GM23338 (cell line): Measurements from ENCODE around the gene SREBF2. TPM values are rescaled to one million over a fixed set of nuclear protein-coding genes. Genes with fewer than 3 reads are reported as not detected.

Experiments used
- ATAC-seq: fragments of 200-7000 bp; cut with Tn5 transposase; 3 replicates; pipeline ENCODE4 v1.9.1; 2020
- DNase-seq: peaks from one replicate; pipeline ENCODE4 v3.0.0-alpha.2; 2015; ENCODE audit warnings: low spot score
- H2AFZ ChIP-seq: fragments of 200-600 bp; sonication (generic); 2 replicates; pipeline ENCODE4 v1.8.0; 2016; ENCODE audit warnings: antibody characterized with exemption, mild to moderate bottlenecking, moderate library complexity
- H3F3A ChIP-seq: fragments of 200-600 bp; sonication (generic); replicated peaks from 2 replicates; pipeline ENCODE4 v1.8.0; 2017; ENCODE audit warnings: antibody characterized with exemption, mixed run types, low read depth
- H3K27ac ChIP-seq: fragments of 200-600 bp; sonication (generic); 2 replicates; pipeline ENCODE4 v1.6.1; 2016; ENCODE audit warnings: low read depth
- H3K27me3 ChIP-seq: fragments of 200-600 bp; sonication (generic); 2 replicates; pipeline ENCODE4 v1.8.0; 2016; ENCODE audit warnings: mild to moderate bottlenecking, mixed run types, moderate library complexity; ENCODE audit not compliant: insufficient read depth
- H3K36me3 ChIP-seq: fragments of 200-600 bp; sonication (generic); 2 replicates; pipeline ENCODE4 v1.8.0; 2016; ENCODE audit warnings: mild to moderate bottlenecking; ENCODE audit not compliant: insufficient read depth
- H3K4me1 ChIP-seq: fragments of 200-600 bp; sonication (generic); 2 replicates; pipeline ENCODE4 v1.8.0; 2016; ENCODE audit warnings: mild to moderate bottlenecking, moderate library complexity; ENCODE audit not compliant: insufficient read depth
- H3K4me2 ChIP-seq: fragments of 200-600 bp; sonication (generic); 2 replicates; pipeline ENCODE4 v1.7.1; 2017; ENCODE audit warnings: mixed run types
- H3K4me3 ChIP-seq: fragments of 200-600 bp; sonication (generic); 2 replicates; pipeline ENCODE4 v1.6.1; 2016; ENCODE audit warnings: mixed run types
- H3K79me2 ChIP-seq: fragments of 200-600 bp; sonication (generic); replicated peaks from 2 replicates; pipeline ENCODE4 v1.8.0; 2017; ENCODE audit warnings: mild to moderate bottlenecking; ENCODE audit not compliant: insufficient read depth
- H3K9me2 ChIP-seq: fragments of 200-600 bp; sonication (generic); 2 replicates; pipeline ENCODE4 v1.8.0; 2017; ENCODE audit not compliant: insufficient read depth
- H4K20me1 ChIP-seq: fragments of 200-600 bp; sonication (generic); replicated peaks from 2 replicates; pipeline ENCODE4 v1.8.0; 2017; ENCODE audit warnings: mild to moderate bottlenecking; ENCODE audit not compliant: insufficient read depth
- H3K27ac Mint-ChIP-seq: 2 replicates; pipeline ENCODE4 v1.8.0; 2020; ENCODE audit warnings: inconsistent platforms, mild to moderate bottlenecking, moderate library complexity, mixed read lengths
- H3K27me3 Mint-ChIP-seq: 3 replicates; pipeline ENCODE4 v1.8.0; 2022; ENCODE audit warnings: low read depth, mild to moderate bottlenecking, moderate library complexity, mixed read lengths, inconsistent platforms; ENCODE audit not compliant: insufficient read depth, poor library complexity
- H3K36me3 Mint-ChIP-seq: 3 replicates; pipeline ENCODE4 v1.8.0; 2021; ENCODE audit warnings: low read depth, mild to moderate bottlenecking, inconsistent platforms, moderate library complexity, mixed read lengths
- H3K4me1 Mint-ChIP-seq: 3 replicates; pipeline ENCODE4 v1.8.0; 2020; ENCODE audit warnings: mild to moderate bottlenecking, inconsistent platforms, mixed read lengths
- H3K4me3 Mint-ChIP-seq: 3 replicates; pipeline ENCODE4 v1.8.0; 2021; ENCODE audit warnings: moderate library complexity, mild to moderate bottlenecking, inconsistent platforms, mixed read lengths
- H3K9me3 Mint-ChIP-seq: 3 replicates; pipeline ENCODE4 v1.8.0; 2020; ENCODE audit warnings: moderate library complexity, mild to moderate bottlenecking, inconsistent platforms, mixed read lengths
- CREB1 ChIP-seq: fragments of 250-450 bp; sonication (Bioruptor Pico); IDR thresholded peaks from 2 replicates; pipeline ENCODE4 v1.5.0; 2020; ENCODE audit warnings: low read depth, mild to moderate bottlenecking, moderate library complexity
- CTCF ChIP-seq, 2 experiments: fragments of 200-600 bp in 1 of 2; sonication (generic) in 1 of 2; conservative IDR thresholded peaks; 2 replicates each; pipeline versions ENCODE4 v1.5.1 to v1.6.1; 2016 to 2017; ENCODE audit warnings: antibody characterized with exemption in 2 of 2, low read depth in 2 of 2, mild to moderate bottlenecking in 2 of 2, moderate library complexity in 1 of 2
- ETS1 ChIP-seq: IDR thresholded peaks from 2 replicates; pipeline ENCODE4 v1.6.1; 2016; ENCODE audit warnings: antibody characterized with exemption
- EZH2 ChIP-seq: fragments of 200-600 bp; sonication (generic); IDR thresholded peaks from one replicate; pipeline ENCODE4 v1.8.0; 2017; ENCODE audit warnings: antibody characterized with exemption, mild to moderate bottlenecking, low read depth; ENCODE audit not compliant: unreplicated experiment
- EZH2phosphoT487 ChIP-seq: fragments of 200-600 bp; sonication (generic); IDR thresholded peaks from one replicate; pipeline ENCODE4 v1.8.1; 2018; ENCODE audit warnings: antibody characterized with exemption; ENCODE audit not compliant: unreplicated experiment
- JUNB ChIP-seq: IDR thresholded peaks from one replicate; pipeline ENCODE4 v1.6.1; 2016; ENCODE audit warnings: antibody characterized with exemption; ENCODE audit not compliant: unreplicated experiment
- NANOG ChIP-seq: IDR thresholded peaks from 2 replicates; pipeline ENCODE4 v1.6.1; 2016; ENCODE audit warnings: antibody characterized with exemption, borderline replicate concordance
- POLR2AphosphoS5 ChIP-seq: IDR thresholded peaks from 2 replicates; pipeline ENCODE4 v1.6.1; 2016; ENCODE audit warnings: antibody characterized with exemption, low read depth
- REST ChIP-seq: IDR thresholded peaks from one replicate; pipeline ENCODE4 v1.6.1; 2018; ENCODE audit warnings: antibody characterized with exemption; ENCODE audit not compliant: unreplicated experiment
- STAT1 ChIP-seq: IDR thresholded peaks from one replicate; pipeline ENCODE4 v1.6.1; 2016; ENCODE audit warnings: antibody characterized with exemption; ENCODE audit not compliant: unreplicated experiment
- ZNF114 ChIP-seq: fragments of 250-450 bp; sonication (Bioruptor Pico); IDR thresholded peaks from 2 replicates; pipeline ENCODE4 v1.5.0; 2020; ENCODE audit warnings: mild to moderate bottlenecking, moderate library complexity
- ZNF331 ChIP-seq: fragments of 250-450 bp; sonication (Bioruptor Pico); IDR thresholded peaks from 2 replicates; pipeline ENCODE4 v1.5.0; 2020; ENCODE audit warnings: low read depth, mild to moderate bottlenecking, moderate library complexity
- ZNF462 ChIP-seq: fragments of 250-450 bp; sonication (Bioruptor Pico); IDR thresholded peaks from 2 replicates; pipeline ENCODE4 v1.5.0; 2020; ENCODE audit warnings: mild to moderate bottlenecking, moderate library complexity
- polyA plus RNA-seq: library from polyadenylated mRNA; unstranded; fragments of >200 nt; fragmentation: Nextera tagmentation; extraction: Ambion mirVana; gene quantifications from 2 replicates; pipeline ENCODE4 v1.2.1, GENCODE V29; 2016
- total RNA-seq: library from RNA; depleted of rRNA; stranded (reverse); fragments of >200 nt; shearing (Covaris generic); gene quantifications from 2 replicates; pipeline ENCODE4 v1.2.3, GENCODE V29; 2014

SREBF2 gene
- total and polyA plus RNA-seq, 2 experiments from 2014 or later, result 48.7 to 163 TPM

- Mint-ChIP-seq H3K9me3 (no peaks in the 10 kb centered on the region), H3K4me3 (no peak overlapping the region), H3K27me3 (peaks cover 5% of the 10 kb centered on the region), H3K4me1 (peaks cover 21% of the 10 kb centered on the region), H3K27ac (no peak overlapping the region), H3K36me3 (peaks cover 16% of the 10 kb centered on the region)
- Histone ChIP-seq H4K20me1 (peaks cover 65% of the 10 kb centered on the region), H3F3A (no peaks in the 10 kb centered on the region), H3K4me3 (no peak overlapping the region), H3K9me2 (no peaks in the 10 kb centered on the region), H3K36me3 (peaks cover 16% of the 10 kb centered on the region), H3K79me2 (peaks cover 88% of the 10 kb centered on the region), H2AFZ (no peak overlapping the region), H3K27ac (peak overlapping the region; percentile 47; the same call in 1 of the 2 replicates), H3K27me3 (no peaks in the 10 kb centered on the region), H3K4me2 (no peak overlapping the region), H3K4me1 (peaks cover 18% of the 10 kb centered on the region)
- TF ChIP-seq CREB1 (CRISPR knock-in tag) (no peak), ZNF462 (CRISPR knock-in tag) (no peak), EZH2 (no peak), EZH2phosphoT487 (no peak), CTCF (conservative IDR thresholded peaks at IDR 0.05; ENCODE audit: low read depth in 2 of 2) (no peak), POLR2AphosphoS5 (no peak), JUNB (no peak), STAT1 (no peak), ZNF114 (CRISPR knock-in tag) (no peak), ZNF331 (CRISPR knock-in tag) (no peak), REST (no peak), ETS1 (no peak), NANOG (no peak)
- DNase-seq (no peak), ATAC-seq (no peak; the same call in 2 of the 3 replicates)
Measured at GRCh38 chr22:41862160-41862529, 29.2 kb downstream of the SREBF2 start.
